GM12878 (cell line): ENCODE data around the gene CES4A. TPM values are rescaled to one million over a fixed set of nuclear protein-coding genes. Genes with fewer than 3 reads are reported as not detected.

Experiments
- ATAC-seq: fragments of 200-7000 bp; cut with Tn5 transposase; 3 replicates; pipeline ENCODE4 v1.9.1; 2020; ENCODE audit warnings: mild to moderate bottlenecking, moderate library complexity
- BruUV-seq: library from RNA; stranded (reverse); fragments of 400-500 nt; replicated peaks from 2 replicates; lab custom pipeline; 2021; lab: Mats Ljungman, UMichigan
- CTCF ChIA-PET: fragments of 300-600 bp; sonication (Branson Sonifier 250); formaldehyde crosslinking; extraction: SDS; loops from one replicate; lab custom pipeline; 2021; ENCODE audit warnings: inconsistent platforms; lab: Yijun Ruan, JAX
- POLR2A ChIA-PET: fragments of 350-600 bp; formaldehyde crosslinking; extraction: SDS; loops from one replicate; lab custom pipeline; 2021; ENCODE audit warnings: inconsistent platforms; lab: Charles Lee
- RAD21 ChIA-PET: fragments of 300-600 bp; sonication (Branson Sonifier 250); formaldehyde crosslinking; loops from one replicate; lab custom pipeline; 2023; ENCODE audit warnings: antibody characterized with exemption; ENCODE audit not compliant: unreplicated experiment; lab: Charles Lee
- SMC1A ChIA-PET: fragments of 300-600 bp; sonication (Branson Sonifier 250); formaldehyde crosslinking; loops from one replicate; lab custom pipeline; 2023; ENCODE audit not compliant: unreplicated experiment, uncharacterized antibody; lab: Charles Lee
- DNase-seq: peaks from one replicate; pipeline ENCODE4 v3.0.0-alpha.2; 2011; ENCODE audit warnings: low read depth, low spot score
- FAIRE-seq: peaks from 3 replicates; lab custom pipeline; 2011; peaks lifted over from hg19 to GRCh38; lab: Jason Lieb, UNC
- H2AFZ ChIP-seq: 2 replicates; pipeline ENCODE4 v1.6.0; 2011; ENCODE audit warnings: low read depth, low read length, control low read depth; ENCODE audit not compliant: control insufficient read depth
- H3K27ac ChIP-seq: 2 replicates; pipeline ENCODE4 v1.5.1; 2011; ENCODE audit warnings: control low read depth; ENCODE audit not compliant: control insufficient read depth, insufficient read depth
- H3K27me3 ChIP-seq, 2 experiments: replicated peaks in 1 of 2; 2 replicates each; pipeline versions ENCODE4 v1.6.0 to v1.6.1; 2011; ENCODE audit warnings: low read length in 1 of 2; ENCODE audit not compliant: control insufficient read depth in 2 of 2, insufficient read depth in 2 of 2
- H3K36me3 ChIP-seq, 2 experiments: 2 replicates each; pipeline ENCODE4 v1.5.1; 2011; ENCODE audit warnings: low read length in 1 of 2; ENCODE audit not compliant: control insufficient read depth in 2 of 2, insufficient read depth in 2 of 2
- H3K4me1 ChIP-seq: 2 replicates; pipeline ENCODE4 v1.6.1; 2011; ENCODE audit warnings: mild to moderate bottlenecking, low read length, moderate library complexity, mixed read lengths; ENCODE audit not compliant: control insufficient read depth, insufficient read depth
- H3K4me2 ChIP-seq: 2 replicates; pipeline ENCODE4 v1.6.0; 2011; ENCODE audit warnings: control low read depth; ENCODE audit not compliant: control insufficient read depth, insufficient read depth
- H3K4me3 ChIP-seq: fragments of 200-600 bp; sonication (generic); 2 replicates; pipeline ENCODE4 v1.5.1; 2016
- H3K79me2 ChIP-seq: 2 replicates; pipeline ENCODE4 v1.6.0; 2011; ENCODE audit warnings: low read length; ENCODE audit not compliant: control insufficient read depth, insufficient read depth
- H3K9ac ChIP-seq: 2 replicates; pipeline ENCODE4 v1.8.0; 2011; ENCODE audit warnings: low read length, control low read depth, mixed read lengths; ENCODE audit not compliant: control insufficient read depth, insufficient read depth
- H3K9me3 ChIP-seq: replicated peaks from 3 replicates; pipeline ENCODE4 v1.5.1; 2011; ENCODE audit warnings: mild to moderate bottlenecking, low read length; ENCODE audit not compliant: control insufficient read depth, insufficient read depth
- H4K20me1 ChIP-seq: 2 replicates; pipeline ENCODE4 v1.6.0; 2011; ENCODE audit not compliant: control insufficient read depth, insufficient read depth
- CTCF ChIP-seq, 3 experiments: IDR thresholded peaks in 2 of 3; conservative IDR thresholded peaks in 1 of 3; 2 replicates each; pipeline ENCODE4 v1.5.1; 2011; ENCODE audit warnings: low read depth in 3 of 3, low read length in 3 of 3, mild to moderate bottlenecking in 3 of 3, control low read depth in 2 of 3, moderate library complexity in 2 of 3, inconsistent platforms in 1 of 3, mixed read lengths in 1 of 3; ENCODE audit not compliant: control insufficient read depth in 2 of 3, insufficient read depth in 1 of 3; ENCODE audit errors: extremely low read depth in 1 of 3
- EGR1 ChIP-seq, 2 experiments: IDR thresholded peaks; 1 replicate in 1 of 2; 2 replicates in 1 of 2; pipeline ENCODE4 v1.6.1; 2011 to 2012; ENCODE audit warnings: low read depth in 2 of 2, low read length in 2 of 2, borderline replicate concordance in 1 of 2, mild to moderate bottlenecking in 1 of 2, moderate library complexity in 1 of 2
- GABPA ChIP-seq: IDR thresholded peaks from 2 replicates; pipeline ENCODE4 v1.6.1; 2014; ENCODE audit warnings: antibody characterized with exemption, low read depth, mild to moderate bottlenecking, inconsistent platforms
- HCFC1 ChIP-seq: fragments of 150-350 bp; IDR thresholded peaks from 2 replicates; pipeline ENCODE4 v1.6.1; 2014; ENCODE audit warnings: low read length
- IKZF1 ChIP-seq: fragments of 450-650 bp; conservative IDR thresholded peaks from 2 replicates; pipeline ENCODE4 v1.6.1; 2017; ENCODE audit warnings: antibody characterized with exemption, mild to moderate bottlenecking
- KAT2A ChIP-seq: conservative IDR thresholded peaks from 2 replicates; pipeline ENCODE4 v1.6.1; 2011; ENCODE audit warnings: low read depth, low read length; ENCODE audit not compliant: control insufficient read depth
- POLR2AphosphoS2 ChIP-seq: IDR thresholded peaks from 2 replicates; pipeline ENCODE4 v1.6.1; 2011; ENCODE audit warnings: low read depth, mild to moderate bottlenecking, low read length, improper control_type of control experiment, moderate library complexity
- POLR2AphosphoS5 ChIP-seq: IDR thresholded peaks from 2 replicates; pipeline ENCODE4 v1.6.1; 2011; ENCODE audit warnings: mild to moderate bottlenecking, low read length, inconsistent platforms
- RAD21 ChIP-seq: IDR thresholded peaks from 2 replicates; pipeline ENCODE4 v1.6.1; 2011; ENCODE audit warnings: mild to moderate bottlenecking, low read depth, low read length, moderate library complexity; ENCODE audit not compliant: insufficient read depth
- RCOR1 ChIP-seq: conservative IDR thresholded peaks from 2 replicates; pipeline ENCODE4 v1.6.1; 2012; ENCODE audit warnings: low read depth, low read length, improper control_type of control experiment
- SPI1 ChIP-seq: IDR thresholded peaks from 2 replicates; pipeline ENCODE4 v1.6.1; 2011; ENCODE audit warnings: low read depth, mild to moderate bottlenecking, low read length, moderate library complexity, borderline replicate concordance; ENCODE audit not compliant: insufficient read depth
- STAT3 ChIP-seq: IDR thresholded peaks from 2 replicates; pipeline ENCODE4 v1.6.1; 2011; ENCODE audit warnings: low read depth, low read length, improper control_type of control experiment
- USF2 ChIP-seq: IDR thresholded peaks from 2 replicates; pipeline ENCODE4 v1.6.1; 2011; ENCODE audit warnings: low read depth, low read length, improper control_type of control experiment, borderline replicate concordance
- ZNF687 ChIP-seq: fragments of 450-650 bp; IDR thresholded peaks from 2 replicates; pipeline ENCODE4 v1.6.1; 2017; ENCODE audit warnings: mild to moderate bottlenecking, moderate library complexity
- WGBS: methylation state at CpG from one replicate; pipeline ENCODE4 v1.1.6; 2016; ENCODE audit warnings: low lambda C conversion rate; ENCODE audit not compliant: insufficient replicate concordance, insufficient coverage; ENCODE audit errors: missing lambda C conversion rate; 5-methylcytosine and 5-hydroxymethylcytosine counted together
- in situ Hi-C: fragments of 300-500 bp; cut with MboI; formaldehyde crosslinking; loops from 9 replicates; pipeline ENCODE4 v1.14.3; 2018; ENCODE audit warnings: mixed read lengths
- intact Hi-C: fragments of 100-400 bp; cut with micrococcal nuclease; formaldehyde crosslinking; loops from one replicate; pipeline ENCODE4 v1.14.2; 2022; ENCODE audit not compliant: unreplicated experiment
- polyA plus RNA-seq, 11 experiments: library from polyadenylated mRNA; depleted of rRNA in 4 of 11; unstranded in 6 of 11; stranded (reverse) in 5 of 11; fragments of >200 nt; fragmentation: Nextera tagmentation in 4 of 11; fragmentation: Illumina TruSeq in 1 of 11; extraction: Ambion mirVana in 4 of 11; extraction: Trizol in 1 of 11; gene quantifications; 1 replicate in 1 of 11; 2 replicates in 10 of 11; pipeline versions ENCODE4 v1.2.1 to v1.2.3, GENCODE V29; 2011 to 2016; ENCODE audit warnings: inconsistent platforms in 2 of 11, missing spikeins in 2 of 11, low read depth in 1 of 11
- total RNA-seq, 4 experiments: library from RNA; depleted of rRNA in 3 of 4; stranded (reverse); fragments of >200 nt in 3 of 4; fragmentation: Illumina TruSeq in 1 of 4; extraction: Trizol in 1 of 4; gene quantifications; 2 replicates each; pipeline versions ENCODE4 v1.2.1 to v1.2.3, GENCODE V29; 2013 to 2021

CES4A gene
- total and polyA plus RNA-seq, 10 of the 15 experiments (the other 5 are each of a cell fraction or from before 2014, with no cell fraction given): 0.05 to 5.0 (median 2.1) TPM

- no peak for TF ChIP-seq GABPA
- no peak for TF ChIP-seq IKZF1
These were observed 41.5 kb upstream of the CES4A start (continued) for GRCh38 chr16:66946974-66947301.

- in situ Hi-C loops: no loop called here
- FAIRE-seq (peak; percentile 98), ATAC-seq (peak; percentile 87), DNase-seq (peak; percentile 72)
- RAD21 ChIA-PET: interaction anchor here (0.7 to 1.1 kb wide), 2 partner anchors 13 to 71 kb away, joined by 3 to 6 read pairs; no protein-coding TSS in a partner anchor
- Histone ChIP-seq H3K79me2 (no peaks in the 10 kb centered on the region), H3K9ac (peak overlapping the region; percentile 31; the same call in 1 of the 2 replicates), H3K4me2 (peak overlapping the region; percentile 100), H4K20me1 (no peaks in the 10 kb centered on the region), H3K9me3 (no peaks in the 10 kb centered on the region), H3K4me3 (peak overlapping the region; percentile 57; the same call in 1 of the 2 replicates), H2AFZ (peak overlapping the region; percentile 83), H3K36me3 (no peaks in the 10 kb centered on the region), H3K27me3 (no peaks in the 10 kb centered on the region), H3K4me1 (peaks cover 19% of the 10 kb centered on the region), H3K27ac (no peak overlapping the region)
- POLR2A ChIA-PET: no interaction called here
- SMC1A ChIA-PET: interaction anchor here (0.6 to 0.7 kb wide), 2 partner anchors 55 to 225 kb away, joined by 3 read pairs; no protein-coding TSS in a partner anchor
- intact Hi-C loops: loop anchor here (1.0 kb wide), 1 partner anchor 52 kb away; no protein-coding TSS in a partner anchor
- CTCF ChIA-PET: interaction anchor here (0.5 to 2.2 kb wide), 15 partner anchors 10 to 411 kb away, joined by 3 to 8 read pairs (median 4); no protein-coding TSS in a partner anchor
- no TSS peak for BruUV-seq
- WGBS: under 1% methylated on average over 22 of the region's 23 CpGs
- no peak for TF ChIP-seq KAT2A
- no peak for TF ChIP-seq POLR2AphosphoS2
- no peak for TF ChIP-seq USF2
- peak; percentile 81 for TF ChIP-seq RAD21
- TF ChIP-seq ZNF687: no peak
- TF ChIP-seq EGR1 (IDR thresholded peaks at IDR 0.05; ENCODE audit: borderline replicate concordance in 1 of 2, low read depth in 2 of 2, low read length in 2 of 2): no peak
- TF ChIP-seq HCFC1: no peak
- TF ChIP-seq SPI1: no peak
- TF ChIP-seq RCOR1: no peak
- 0 out of 2 replicates have a peak, but pooled peaks have one; percentile 40 for TF ChIP-seq STAT3
- peak; percentile 74 to 94 (median 88); a peak in 5 of 6 replicates for TF ChIP-seq CTCF (IDR thresholded peaks at IDR 0.05 in 2 of 3, conservative IDR thresholded peaks at IDR 0.05 in 1 of 3; ENCODE audit: control insufficient read depth in 2 of 3, extremely low read depth in 1 of 3, insufficient read depth in 1 of 3, low read depth in 3 of 3, low read length in 3 of 3)
- no peak for TF ChIP-seq POLR2AphosphoS5
These were observed 40.9 kb upstream of the CES4A start for GRCh38 chr16:66947302-66948065.
